ENCODE measurements around the gene RIT2.

Gene RIT2

DNA sequence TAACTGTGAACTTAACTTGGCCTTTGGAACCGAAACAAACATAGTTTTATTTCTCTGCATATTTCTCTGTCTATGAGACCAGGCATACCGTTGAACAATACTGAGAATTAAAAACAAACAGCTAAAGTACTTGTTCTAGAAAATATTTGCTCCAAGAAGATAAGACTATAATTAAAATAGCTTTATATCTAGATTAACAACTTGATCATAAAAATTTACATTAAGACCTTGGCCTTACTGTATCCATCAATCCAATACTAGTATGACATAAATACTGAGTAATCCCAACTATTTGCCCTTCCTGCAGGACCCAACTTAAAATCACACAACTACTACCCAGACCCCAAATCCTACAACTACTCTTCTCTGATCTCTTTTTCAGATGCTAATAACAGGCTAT, 260.9 kb downstream of the RIT2 start:
- TF ChIP-seq ZNF565 (CRISPR knock-in tag; conservative IDR thresholded peaks at IDR 0.05; ENCODE audit: low read depth), result no peak
- peak; percentile 92 for TF ChIP-seq ISL1 (CRISPR knock-in tag; IDR thresholded peaks at IDR 0.05)
- no peak for ATAC-seq

DNA sequence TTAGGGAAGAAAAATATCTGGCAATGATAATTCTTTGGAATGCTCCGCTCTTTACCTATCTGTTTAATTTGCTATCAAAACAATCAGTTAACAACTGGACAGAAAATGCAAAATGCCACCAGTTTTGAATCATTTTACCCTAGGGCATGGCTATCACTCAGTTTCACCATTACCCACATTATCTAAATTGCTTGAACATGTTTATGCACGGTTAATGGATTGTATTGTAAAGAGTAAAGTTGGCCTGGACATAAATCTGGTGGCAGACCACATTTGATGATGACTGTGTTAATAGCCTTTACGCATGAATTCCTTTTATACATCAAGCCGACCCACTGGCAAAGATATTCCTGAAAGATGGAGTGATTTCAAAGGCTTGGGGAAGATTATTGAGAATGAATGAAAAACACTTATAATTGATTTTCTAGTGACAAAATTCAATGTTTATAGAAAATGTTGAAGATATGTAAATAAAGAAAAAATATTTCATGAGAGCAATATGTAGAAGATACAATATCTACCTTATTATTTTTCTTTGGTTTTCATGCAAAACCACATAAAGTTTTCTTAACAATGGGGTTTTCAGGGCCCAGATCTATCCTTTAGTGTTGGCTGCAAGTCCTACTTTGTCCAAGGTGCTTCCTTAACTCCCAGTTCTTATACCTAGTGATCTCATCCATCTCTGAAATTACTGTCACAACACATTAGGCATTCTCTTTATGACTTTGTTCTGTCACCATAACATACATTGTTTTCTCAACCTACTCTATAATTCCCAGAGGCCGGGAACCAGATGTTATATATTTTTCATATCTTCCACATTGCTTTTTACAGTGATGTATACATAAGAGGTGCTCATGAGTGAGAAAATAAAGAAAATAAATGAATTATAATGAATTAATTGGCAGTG, 265.1 kb downstream of the RIT2 start:
- TF ChIP-seq, protein P1, sequence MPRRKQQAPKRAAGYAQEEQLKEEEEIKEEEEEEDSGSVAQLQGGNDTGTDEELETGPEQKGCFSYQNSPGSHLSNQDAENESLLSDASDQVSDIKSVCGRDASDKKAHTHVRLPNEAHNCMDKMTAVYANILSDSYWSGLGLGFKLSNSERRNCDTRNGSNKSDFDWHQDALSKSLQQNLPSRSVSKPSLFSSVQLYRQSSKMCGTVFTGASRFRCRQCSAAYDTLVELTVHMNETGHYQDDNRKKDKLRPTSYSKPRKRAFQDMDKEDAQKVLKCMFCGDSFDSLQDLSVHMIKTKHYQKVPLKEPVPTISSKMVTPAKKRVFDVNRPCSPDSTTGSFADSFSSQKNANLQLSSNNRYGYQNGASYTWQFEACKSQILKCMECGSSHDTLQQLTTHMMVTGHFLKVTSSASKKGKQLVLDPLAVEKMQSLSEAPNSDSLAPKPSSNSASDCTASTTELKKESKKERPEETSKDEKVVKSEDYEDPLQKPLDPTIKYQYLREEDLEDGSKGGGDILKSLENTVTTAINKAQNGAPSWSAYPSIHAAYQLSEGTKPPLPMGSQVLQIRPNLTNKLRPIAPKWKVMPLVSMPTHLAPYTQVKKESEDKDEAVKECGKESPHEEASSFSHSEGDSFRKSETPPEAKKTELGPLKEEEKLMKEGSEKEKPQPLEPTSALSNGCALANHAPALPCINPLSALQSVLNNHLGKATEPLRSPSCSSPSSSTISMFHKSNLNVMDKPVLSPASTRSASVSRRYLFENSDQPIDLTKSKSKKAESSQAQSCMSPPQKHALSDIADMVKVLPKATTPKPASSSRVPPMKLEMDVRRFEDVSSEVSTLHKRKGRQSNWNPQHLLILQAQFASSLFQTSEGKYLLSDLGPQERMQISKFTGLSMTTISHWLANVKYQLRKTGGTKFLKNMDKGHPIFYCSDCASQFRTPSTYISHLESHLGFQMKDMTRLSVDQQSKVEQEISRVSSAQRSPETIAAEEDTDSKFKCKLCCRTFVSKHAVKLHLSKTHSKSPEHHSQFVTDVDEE (CRISPR knock-in tag; IDR thresholded peaks at IDR 0.05), result peak; percentile 95
- TF ChIP-seq TCF4 (CRISPR knock-in tag; IDR thresholded peaks at IDR 0.05; ENCODE audit: borderline replicate concordance) (peak; percentile 81), ZFP3 (CRISPR knock-in tag; IDR thresholded peaks at IDR 0.05) (peak; percentile 34; the same call in 1 of the 2 replicates), ISL1 (CRISPR knock-in tag; IDR thresholded peaks at IDR 0.05) (peak; percentile 98), GLIS3 (CRISPR knock-in tag; IDR thresholded peaks at IDR 0.05) (peak; percentile 96), BACH2 (CRISPR knock-in tag; IDR thresholded peaks at IDR 0.05; ENCODE audit: borderline replicate concordance) (no peak), RARB (CRISPR knock-in tag; IDR thresholded peaks at IDR 0.05) (no peak)
- TF ChIP-seq, protein P2, sequence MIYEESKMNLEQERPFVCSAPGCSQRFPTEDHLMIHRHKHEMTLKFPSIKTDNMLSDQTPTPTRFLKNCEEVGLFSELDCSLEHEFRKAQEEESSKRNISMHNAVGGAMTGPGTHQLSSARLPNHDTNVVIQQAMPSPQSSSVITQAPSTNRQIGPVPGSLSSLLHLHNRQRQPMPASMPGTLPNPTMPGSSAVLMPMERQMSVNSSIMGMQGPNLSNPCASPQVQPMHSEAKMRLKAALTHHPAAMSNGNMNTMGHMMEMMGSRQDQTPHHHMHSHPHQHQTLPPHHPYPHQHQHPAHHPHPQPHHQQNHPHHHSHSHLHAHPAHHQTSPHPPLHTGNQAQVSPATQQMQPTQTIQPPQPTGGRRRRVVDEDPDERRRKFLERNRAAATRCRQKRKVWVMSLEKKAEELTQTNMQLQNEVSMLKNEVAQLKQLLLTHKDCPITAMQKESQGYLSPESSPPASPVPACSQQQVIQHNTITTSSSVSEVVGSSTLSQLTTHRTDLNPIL (CRISPR knock-in tag; IDR thresholded peaks at IDR 0.05; ENCODE audit: low read depth), result peak; percentile 92
- TF ChIP-seq, protein P3, sequence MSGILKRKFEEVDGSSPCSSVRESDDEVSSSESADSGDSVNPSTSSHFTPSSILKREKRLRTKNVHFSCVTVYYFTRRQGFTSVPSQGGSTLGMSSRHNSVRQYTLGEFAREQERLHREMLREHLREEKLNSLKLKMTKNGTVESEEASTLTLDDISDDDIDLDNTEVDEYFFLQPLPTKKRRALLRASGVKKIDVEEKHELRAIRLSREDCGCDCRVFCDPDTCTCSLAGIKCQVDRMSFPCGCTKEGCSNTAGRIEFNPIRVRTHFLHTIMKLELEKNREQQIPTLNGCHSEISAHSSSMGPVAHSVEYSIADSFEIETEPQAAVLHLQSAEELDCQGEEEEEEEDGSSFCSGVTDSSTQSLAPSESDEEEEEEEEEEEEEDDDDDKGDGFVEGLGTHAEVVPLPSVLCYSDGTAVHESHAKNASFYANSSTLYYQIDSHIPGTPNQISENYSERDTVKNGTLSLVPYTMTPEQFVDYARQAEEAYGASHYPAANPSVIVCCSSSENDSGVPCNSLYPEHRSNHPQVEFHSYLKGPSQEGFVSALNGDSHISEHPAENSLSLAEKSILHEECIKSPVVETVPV (CRISPR knock-in tag; IDR thresholded peaks at IDR 0.05), result peak; percentile 85

DNA sequence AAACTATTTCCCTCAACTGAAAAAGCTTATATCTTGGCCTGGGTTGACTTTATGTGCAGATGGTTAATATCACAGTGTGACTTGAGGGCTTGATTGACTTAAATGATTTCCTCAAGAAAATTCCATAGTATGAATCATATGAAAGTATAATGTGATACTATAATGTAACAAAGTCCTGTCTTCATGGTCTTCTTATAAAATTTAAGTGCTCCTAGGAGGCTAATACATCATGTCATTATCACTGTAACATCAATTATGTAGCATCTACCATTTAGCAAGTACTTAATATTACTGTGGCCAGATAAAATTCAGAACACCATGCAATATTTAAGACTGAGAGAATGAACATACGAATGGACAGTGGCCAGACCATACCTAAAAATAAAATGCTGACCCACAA, 276.1 kb downstream of the RIT2 start:
- ATAC-seq, result peak; percentile 67
- no peak for TF ChIP-seq ZC3H10 (CRISPR knock-in tag; IDR thresholded peaks at IDR 0.05)
- TF ChIP-seq ISL1 (CRISPR knock-in tag; IDR thresholded peaks at IDR 0.05), result peak; percentile 99
- TF ChIP-seq ZFP3 (CRISPR knock-in tag; IDR thresholded peaks at IDR 0.05), result peak; percentile 29; the same call in 1 of the 2 replicates
- TF ChIP-seq, protein P4, sequence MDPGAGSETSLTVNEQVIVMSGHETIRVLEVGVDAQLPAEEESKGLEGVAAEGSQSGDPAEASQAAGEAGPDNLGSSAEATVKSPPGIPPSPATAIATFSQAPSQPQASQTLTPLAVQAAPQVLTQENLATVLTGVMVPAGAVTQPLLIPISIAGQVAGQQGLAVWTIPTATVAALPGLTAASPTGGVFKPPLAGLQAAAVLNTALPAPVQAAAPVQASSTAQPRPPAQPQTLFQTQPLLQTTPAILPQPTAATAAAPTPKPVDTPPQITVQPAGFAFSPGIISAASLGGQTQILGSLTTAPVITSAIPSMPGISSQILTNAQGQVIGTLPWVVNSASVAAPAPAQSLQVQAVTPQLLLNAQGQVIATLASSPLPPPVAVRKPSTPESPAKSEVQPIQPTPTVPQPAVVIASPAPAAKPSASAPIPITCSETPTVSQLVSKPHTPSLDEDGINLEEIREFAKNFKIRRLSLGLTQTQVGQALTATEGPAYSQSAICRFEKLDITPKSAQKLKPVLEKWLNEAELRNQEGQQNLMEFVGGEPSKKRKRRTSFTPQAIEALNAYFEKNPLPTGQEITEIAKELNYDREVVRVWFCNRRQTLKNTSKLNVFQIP (CRISPR knock-in tag; IDR thresholded peaks at IDR 0.05; ENCODE audit: borderline replicate concordance, low read depth), result no peak
- no peak for TF ChIP-seq BACH2 (CRISPR knock-in tag; IDR thresholded peaks at IDR 0.05; ENCODE audit: borderline replicate concordance)
- no peak for TF ChIP-seq RARB (CRISPR knock-in tag; IDR thresholded peaks at IDR 0.05)
- TF ChIP-seq ZNF70 (CRISPR knock-in tag; IDR thresholded peaks at IDR 0.05), result no peak
- TF ChIP-seq ZNF565 (CRISPR knock-in tag; conservative IDR thresholded peaks at IDR 0.05; ENCODE audit: low read depth), result no peak
- TF ChIP-seq TOX (CRISPR knock-in tag; IDR thresholded peaks at IDR 0.05; ENCODE audit: borderline replicate concordance), result peak; percentile 78; the same call in 1 of the 2 replicates
- TF ChIP-seq OSR1 (CRISPR knock-in tag; IDR thresholded peaks at IDR 0.05), result no peak
- TF ChIP-seq, protein P5, sequence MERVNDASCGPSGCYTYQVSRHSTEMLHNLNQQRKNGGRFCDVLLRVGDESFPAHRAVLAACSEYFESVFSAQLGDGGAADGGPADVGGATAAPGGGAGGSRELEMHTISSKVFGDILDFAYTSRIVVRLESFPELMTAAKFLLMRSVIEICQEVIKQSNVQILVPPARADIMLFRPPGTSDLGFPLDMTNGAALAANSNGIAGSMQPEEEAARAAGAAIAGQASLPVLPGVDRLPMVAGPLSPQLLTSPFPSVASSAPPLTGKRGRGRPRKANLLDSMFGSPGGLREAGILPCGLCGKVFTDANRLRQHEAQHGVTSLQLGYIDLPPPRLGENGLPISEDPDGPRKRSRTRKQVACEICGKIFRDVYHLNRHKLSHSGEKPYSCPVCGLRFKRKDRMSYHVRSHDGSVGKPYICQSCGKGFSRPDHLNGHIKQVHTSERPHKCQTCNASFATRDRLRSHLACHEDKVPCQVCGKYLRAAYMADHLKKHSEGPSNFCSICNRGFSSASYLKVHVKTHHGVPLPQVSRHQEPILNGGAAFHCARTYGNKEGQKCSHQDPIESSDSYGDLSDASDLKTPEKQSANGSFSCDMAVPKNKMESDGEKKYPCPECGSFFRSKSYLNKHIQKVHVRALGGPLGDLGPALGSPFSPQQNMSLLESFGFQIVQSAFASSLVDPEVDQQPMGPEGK (CRISPR knock-in tag; IDR thresholded peaks at IDR 0.05; ENCODE audit: borderline replicate concordance), result peak; percentile 85; the same call in 1 of the 2 replicates
- TF ChIP-seq, protein P2 (CRISPR knock-in tag; IDR thresholded peaks at IDR 0.05; ENCODE audit: low read depth), result peak; percentile 79; the same call in 1 of the 2 replicates
- peak; percentile 16; the same call in 1 of the 2 replicates for TF ChIP-seq ZNF8 (CRISPR knock-in tag; IDR thresholded peaks at IDR 0.05)
- TF ChIP-seq CSDC2 (CRISPR knock-in tag; IDR thresholded peaks at IDR 0.05), result 0 out of 2 replicates have a peak, but pooled peaks have one; percentile 12
- peak; percentile 58; the same call in 1 of the 2 replicates for TF ChIP-seq ESRRG (CRISPR knock-in tag; IDR thresholded peaks at IDR 0.05)
- TF ChIP-seq, protein P1 (CRISPR knock-in tag; IDR thresholded peaks at IDR 0.05), result no peak
- TF ChIP-seq, protein P3 (CRISPR knock-in tag; IDR thresholded peaks at IDR 0.05), result peak; percentile 17; the same call in 1 of the 2 replicates
- peak; percentile 50; the same call in 1 of the 2 replicates for TF ChIP-seq TCF4 (CRISPR knock-in tag; IDR thresholded peaks at IDR 0.05; ENCODE audit: borderline replicate concordance)

More for the DNA sequence above, 265.1 kb downstream of the RIT2 start:
- ATAC-seq, result no peak

Data from SK-N-SH treated with all-trans-retinoic acid at 6 μM for 48 hours (cell line).